HG03280 (cell line): ENCODE results near the gene BYSL.
"Not testable (repeated sequence)": the region's sequence is repeated elsewhere in the genome, so short reads cannot be mapped to it uniquely, and the experiment has no call there.

Experiments used
- ATAC-seq: cut with Tn5 transposase; IDR thresholded peaks from one replicate; pipeline ENCODE4 v1.9.1; 2021; ENCODE audit warnings: mild to moderate bottlenecking, moderate library complexity; ENCODE audit not compliant: unreplicated experiment

BYSL gene

DNA sequence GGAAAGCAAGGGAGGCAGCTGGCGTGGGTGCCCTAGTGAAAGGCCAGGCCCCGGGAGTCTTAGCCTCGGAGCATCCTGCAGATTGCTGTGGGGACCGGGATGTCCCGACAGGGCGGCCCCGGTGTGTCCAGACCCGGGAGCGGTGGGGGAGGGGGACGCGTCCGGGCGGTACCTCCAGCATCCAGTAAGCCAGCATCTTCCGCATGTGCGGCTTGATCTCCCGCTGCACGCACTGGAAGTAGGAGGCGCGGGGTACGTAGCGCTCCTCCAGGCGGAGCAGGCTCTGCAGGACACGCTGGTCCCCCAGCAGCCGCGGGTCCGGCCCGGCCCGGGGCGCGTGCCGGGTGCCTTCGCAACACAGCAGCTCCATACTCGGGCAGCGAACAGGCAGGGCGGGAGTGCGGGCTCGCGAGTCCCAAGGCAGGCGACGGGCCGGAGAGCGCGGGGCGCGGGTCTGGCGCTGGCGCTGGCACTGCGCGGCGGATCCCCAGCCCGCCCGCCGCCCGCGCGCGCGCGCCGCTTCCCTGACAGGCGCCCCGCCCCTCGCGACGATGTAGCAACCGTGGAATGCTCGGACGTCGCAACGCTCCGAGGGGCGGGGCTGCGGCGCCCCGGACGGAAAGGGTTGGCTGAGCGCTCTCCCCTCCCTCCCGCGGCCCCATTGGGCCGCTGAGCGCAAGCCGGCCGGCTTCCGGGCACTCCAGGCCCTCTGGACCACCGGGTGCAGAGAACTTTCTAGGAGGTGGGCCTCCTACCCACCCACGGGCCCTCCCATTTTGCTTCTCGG, 20.2 kb downstream of the BYSL start, which contains the start of gene CCND3:
CCND3 (minus strand) TSS at position 529 of the 787 bp plus-strand sequence; CDS start at position 370, 159 bp downstream.
- ATAC-seq, result peak; percentile 87

DNA sequence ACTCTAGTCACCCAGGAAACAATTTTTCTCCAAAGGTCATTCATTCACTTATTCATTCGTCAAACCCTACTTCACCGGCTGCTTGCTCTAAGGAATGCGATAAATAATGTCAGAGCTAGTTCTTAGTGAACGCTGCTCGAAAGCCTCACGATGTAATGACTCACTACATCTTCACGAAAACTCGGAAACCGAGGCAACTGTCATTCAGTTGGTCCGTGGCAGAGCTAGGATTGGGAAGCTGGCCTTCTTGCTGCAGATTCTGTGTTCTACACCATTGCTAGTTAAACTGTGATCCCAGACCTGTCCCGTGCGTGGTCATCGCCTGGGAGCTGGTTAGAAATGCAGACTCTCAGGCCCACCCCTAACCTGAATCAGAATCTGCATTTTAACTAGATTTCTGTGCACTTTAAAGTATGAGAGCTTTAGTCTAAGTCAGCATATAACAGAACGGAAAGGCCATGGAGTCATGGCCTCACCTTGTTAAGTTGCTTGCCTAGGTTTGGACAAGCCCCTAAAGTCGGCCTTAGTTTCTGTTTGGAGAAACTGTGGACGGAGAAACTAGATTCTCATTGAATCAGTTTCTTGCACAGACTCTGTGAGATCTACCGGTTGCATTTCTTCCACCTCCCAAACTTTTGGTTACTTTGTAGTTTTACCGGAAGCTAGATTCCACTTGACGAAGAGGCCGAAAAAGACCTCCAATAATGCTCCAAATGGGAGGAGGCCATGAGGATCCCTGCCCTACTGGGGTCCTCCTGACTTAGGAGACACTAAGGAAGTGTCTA, 21.0 kb downstream of the BYSL start:
- ATAC-seq, result no peak

DNA sequence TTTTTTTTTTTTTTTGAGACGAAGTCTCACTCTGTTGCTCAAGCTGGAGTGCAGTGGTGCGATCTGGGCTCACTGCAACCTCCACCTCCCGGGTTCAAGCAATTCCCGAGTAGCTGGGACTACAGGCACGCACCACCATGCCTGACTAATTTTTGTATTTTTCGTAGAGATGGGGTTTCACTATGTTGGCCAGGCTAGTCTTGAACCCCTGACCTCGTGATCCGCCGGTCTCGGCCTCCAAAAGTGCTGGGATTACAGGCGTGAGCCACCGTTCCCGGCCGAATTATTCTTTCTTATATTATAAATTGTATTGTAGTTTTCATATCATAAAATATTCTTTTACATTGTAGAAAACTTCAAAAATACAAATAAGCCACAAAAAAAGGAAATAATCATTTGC, 21.6 kb downstream of the BYSL start:
- ATAC-seq, result not testable (repeated sequence)

DNA sequence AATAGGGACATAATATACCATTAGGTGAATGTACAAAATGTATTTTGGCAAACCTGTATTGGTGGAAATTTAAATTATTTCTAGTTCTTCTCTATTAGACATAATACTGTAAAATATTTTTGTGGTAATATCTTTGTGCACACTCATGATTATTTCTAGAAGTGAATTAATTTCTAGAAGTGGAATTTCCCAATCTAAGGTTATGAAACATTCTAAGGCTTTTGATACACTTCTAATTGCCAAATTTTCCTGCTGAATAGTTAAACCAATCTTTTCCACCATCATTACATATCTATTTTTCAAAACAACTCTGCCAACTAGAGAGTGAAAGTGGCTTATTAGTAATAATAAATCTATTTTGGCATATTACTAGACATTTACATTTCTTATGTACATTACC, 22.2 kb downstream of the BYSL start:
- ATAC-seq, result no peak

DNA sequence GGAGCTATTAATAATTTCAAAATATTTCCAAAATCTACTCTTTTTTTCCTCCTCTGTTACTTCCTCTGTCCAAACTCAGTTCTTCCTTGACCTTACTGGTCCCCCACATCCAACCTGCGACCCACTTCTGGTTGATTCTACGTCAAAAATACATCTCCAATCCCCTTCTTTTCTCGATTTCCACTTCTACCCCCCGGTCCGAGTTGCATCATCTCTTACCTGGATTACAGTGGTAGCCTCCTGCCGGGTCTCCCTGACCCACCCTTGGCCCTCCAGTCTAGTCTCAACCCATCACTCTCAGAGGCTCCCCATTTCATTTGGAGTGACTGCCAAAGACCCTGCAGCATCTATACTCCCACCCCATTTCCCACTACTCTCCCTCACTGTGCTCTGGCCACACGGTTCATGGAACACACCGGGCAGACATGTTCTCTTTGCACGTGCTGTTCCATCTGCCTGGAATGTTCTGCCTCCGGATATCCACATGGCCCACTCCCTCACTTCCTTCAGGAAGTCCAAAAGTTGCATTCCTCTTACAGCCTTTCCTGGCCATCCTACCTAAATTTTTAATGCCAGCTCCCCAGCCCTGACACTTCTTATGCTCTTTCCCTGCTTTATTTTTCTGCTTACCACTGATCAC, 26.4 kb downstream of the BYSL start:
- ATAC-seq, result no peak

DNA sequence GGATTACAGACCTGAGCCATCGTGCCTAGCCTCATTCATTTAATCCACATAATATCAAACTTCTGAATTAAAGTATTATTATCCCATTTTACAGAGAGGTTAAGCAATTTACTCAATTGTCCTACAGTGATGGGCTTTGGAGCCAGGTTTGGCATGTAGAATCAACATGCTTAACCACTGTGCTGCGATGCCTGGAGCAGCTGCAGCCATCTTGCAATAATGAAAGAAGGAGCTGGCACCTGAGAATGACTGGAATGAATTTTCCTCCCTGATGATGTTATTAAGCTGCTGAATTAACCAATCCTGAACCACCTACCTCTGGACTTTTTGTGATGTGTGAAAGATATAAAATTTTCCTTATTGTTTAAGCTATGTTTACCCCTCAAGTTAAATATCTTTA, 33.4 kb downstream of the BYSL start:
- ATAC-seq, result no peak

DNA sequence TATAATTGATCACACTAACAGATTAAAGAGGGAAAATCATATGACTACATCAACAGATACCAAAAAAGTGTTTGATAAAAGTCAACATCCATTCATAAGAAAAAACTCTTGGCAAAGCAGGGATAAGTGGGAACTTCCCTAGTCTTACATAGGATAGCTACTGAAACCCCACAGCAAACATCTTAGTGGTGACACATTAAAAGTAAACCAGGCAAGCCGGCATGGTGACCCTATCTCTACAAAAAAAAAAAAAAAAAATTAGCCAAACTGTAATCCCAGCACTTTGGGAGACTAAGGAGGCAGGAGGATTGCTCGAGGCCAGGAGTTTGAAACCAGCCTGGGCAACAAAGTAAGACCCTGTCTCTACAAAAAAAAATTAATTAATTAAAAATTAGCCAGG, 34.1 kb downstream of the BYSL start:
- no peak for ATAC-seq

DNA sequence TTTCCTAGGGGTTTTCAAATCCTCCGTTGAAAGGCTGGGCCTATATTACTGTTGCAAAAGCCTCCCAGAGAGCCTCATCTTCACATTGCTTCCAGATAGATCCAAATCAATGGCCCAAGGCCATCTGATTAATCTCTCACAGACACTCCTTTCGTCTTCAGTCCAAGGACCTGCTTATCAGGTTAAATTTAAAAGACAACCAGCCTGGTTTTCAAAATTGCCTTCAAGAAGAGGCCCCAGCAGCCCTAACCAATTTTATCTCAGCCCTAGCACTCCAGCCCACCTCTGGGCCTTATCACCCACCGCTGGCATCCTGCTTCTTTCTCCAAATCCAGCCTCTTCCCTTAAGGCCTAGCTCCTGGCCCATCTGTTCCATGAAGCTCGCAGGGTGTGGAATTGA, 35.8 kb downstream of the BYSL start:
- no peak for ATAC-seq

DNA sequence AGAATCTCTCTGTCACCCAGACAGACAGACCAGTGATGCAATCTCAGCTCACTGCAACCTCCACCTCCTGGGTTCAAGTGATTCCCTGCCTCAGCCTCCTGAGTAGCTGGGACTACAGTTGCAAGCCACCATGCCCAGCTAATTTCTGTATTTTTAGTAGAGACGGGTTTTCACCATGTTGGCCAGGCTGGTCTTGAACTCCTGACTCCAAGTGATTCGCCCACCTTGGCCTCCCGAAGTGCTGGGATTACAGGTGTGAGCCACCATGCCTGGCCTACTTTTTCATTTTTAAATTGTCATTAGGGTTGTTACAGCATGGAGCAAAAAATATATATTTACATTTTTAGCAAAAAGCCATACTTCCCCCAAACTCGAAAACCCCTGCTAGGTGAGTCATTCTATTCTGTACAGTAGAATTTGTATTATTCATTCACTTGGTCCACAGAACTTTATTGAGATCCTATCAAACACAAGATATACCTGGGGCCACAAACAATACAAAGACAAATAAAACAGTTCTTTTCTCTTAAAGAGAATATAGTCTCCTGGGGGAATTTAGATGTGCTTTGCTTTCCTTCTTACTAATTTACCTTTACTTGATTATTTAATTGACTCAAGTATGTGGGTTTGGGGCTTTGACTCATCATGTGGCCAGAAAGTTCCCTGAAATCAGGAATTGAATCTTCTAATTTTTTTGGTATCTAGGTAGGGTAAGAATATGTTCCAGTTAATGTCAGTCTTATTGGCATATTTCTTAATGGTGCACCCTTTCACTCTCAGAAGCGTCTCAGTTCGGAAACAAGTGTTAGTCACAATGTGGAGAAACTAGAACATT, 36.9 kb downstream of the BYSL start:
- no peak for ATAC-seq

DNA sequence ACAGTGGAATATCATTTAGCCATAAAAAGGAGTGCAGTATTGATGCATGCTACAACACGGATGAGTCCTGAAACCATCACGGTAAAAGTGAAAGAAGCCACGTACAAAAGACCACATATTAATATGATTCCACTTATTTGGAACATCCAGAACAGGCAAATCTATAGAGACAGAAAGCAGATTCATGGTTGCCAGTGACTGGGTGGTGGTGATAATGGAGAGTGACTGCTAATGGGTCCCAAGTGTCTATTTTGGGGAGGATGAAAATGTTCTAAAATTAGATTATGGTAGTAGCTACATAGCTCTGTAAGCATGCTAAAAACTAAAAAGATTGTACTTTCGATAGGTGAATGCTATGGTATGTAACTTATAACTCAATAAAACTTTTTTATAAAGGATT, 38.7 kb downstream of the BYSL start:
- no peak for ATAC-seq

DNA sequence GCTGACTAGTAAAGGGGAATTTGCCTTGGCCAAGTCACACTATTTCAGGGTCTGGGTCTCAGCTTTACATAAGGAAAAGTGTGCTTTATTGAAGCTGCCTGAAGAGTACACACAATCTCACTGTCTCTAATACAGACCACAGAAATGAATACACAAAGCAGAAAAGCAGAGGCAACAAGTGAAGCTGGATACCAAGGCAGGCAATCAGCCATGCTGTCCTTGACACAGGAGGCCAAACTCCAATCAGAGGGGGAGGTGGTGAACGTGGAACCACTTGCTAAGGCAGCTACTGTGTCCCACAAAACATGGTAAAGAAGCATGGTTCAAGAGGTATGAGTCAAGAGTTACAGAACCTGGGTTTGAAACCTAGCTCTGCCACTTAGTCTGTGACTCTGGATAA, 42.1 kb downstream of the BYSL start:
- ATAC-seq, result no peak

DNA sequence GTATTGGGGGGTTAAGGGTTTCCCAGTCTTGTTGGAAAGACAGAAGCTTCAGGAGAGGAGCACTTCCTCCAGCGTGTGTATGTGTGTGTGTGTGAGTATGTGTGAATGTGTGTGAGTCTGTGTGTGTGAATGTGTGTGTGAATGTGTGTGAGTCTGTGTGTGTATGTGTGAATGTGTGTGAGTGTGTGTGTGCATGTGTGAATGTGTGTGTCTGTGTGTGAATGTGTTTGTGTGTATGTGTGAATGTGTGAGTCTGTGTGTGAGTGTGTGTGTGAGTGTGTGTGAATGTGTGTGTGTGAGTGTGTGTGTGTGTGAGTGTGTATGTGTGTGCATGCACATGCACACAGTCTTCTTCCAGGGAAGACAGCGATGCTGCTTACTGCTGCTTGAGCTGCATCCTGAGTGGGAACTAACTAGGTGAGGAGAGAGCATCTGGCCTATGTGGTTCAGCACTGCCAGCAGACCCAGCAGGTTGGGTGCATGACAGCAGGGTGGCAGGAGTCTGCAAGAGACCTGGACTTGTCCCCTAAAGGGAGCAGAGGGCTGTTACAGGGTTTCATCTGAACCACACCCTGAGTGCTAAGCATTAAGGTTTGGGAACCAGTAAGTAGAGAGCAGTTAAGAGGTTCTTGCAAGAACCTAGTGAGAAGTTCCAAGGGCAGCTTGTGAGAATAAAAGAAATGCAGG, 43.0 kb downstream of the BYSL start:
- ATAC-seq, result no peak

DNA sequence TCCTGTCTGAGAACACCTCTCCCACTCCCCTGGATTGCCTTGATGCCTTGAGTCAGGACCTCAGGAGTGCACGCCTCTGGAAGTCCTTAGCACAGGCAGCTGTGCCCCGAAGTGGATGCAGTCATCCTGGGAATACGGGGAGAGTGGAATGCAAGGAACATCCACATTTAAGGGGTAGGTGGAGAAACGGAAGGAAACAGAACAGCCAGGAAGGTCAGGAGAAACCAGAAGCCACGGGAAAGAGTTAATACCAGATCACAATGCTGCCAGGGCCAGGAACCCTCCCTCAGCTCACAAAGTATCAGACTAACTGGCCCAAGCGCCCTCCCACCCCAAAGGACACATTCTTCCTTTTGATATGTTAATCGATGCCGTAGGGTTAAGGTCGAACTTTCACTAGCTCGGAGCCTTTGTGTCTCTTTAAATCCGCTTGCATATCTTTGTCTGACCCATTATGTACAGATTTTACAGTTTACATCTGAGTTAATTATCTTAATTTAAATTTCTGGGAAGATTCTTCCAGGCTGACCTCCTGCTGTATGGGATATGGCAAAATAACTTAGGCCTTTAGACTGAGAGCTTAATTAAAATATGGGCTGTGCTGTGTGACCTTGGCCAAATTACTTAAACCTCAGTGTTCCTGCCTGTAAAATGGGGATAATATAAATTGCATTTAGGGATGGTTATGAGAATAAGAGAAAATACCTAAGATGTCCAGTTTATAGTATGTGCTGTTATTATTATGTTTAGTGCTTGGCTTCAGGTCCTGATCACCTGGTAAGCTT, 44.3 kb downstream of the BYSL start:
- no peak for ATAC-seq

DNA sequence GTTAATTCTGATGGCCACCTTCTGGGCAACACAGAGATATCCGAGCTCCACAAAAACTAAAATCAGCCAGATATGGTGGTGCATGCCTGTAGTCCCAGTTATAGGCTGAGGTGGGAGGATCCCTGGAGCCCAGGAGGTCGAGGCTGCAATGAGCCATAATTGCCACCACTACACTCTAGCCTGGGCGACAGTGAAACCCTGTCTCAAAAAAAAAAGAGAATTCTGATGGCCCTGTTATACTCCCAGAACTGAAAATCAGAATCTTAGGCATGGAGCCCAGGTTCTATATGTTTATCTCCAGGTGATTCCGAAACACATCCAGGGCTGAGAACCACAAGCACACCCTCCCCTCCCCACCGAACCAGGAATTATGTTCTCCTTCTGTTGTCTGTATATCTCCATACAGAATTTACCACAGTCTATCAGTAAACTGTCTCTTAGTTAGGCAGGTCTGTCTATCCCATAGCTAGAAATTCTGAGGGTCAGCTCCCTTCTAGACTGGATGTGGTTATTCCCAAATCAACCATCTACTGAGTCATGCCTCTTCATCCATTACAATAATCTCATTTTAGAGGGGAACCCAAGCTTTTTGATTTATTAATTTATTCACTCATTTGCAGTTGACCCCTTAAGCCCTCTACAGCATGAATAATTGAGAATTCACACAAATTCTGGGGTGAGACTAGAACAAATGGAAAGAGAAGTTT, 45.1 kb downstream of the BYSL start:
- no peak for ATAC-seq

DNA sequence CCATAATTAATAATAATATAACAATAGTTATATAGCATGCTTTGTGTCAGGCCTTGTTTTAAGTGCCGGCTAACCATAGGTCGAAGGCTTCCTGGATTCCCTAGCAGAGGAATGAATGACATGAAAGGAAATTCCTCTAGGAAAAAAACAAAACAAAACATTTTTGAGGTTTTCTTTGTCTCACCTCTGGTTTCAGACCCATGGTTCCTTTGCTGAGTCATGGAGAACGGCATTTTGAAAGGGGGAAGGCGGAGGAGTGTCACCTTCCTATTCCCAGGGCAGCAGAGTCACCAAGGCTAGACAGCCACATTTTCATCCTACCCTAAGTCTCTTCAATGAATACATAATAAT, 45.6 kb downstream of the BYSL start:
- no peak for ATAC-seq

DNA sequence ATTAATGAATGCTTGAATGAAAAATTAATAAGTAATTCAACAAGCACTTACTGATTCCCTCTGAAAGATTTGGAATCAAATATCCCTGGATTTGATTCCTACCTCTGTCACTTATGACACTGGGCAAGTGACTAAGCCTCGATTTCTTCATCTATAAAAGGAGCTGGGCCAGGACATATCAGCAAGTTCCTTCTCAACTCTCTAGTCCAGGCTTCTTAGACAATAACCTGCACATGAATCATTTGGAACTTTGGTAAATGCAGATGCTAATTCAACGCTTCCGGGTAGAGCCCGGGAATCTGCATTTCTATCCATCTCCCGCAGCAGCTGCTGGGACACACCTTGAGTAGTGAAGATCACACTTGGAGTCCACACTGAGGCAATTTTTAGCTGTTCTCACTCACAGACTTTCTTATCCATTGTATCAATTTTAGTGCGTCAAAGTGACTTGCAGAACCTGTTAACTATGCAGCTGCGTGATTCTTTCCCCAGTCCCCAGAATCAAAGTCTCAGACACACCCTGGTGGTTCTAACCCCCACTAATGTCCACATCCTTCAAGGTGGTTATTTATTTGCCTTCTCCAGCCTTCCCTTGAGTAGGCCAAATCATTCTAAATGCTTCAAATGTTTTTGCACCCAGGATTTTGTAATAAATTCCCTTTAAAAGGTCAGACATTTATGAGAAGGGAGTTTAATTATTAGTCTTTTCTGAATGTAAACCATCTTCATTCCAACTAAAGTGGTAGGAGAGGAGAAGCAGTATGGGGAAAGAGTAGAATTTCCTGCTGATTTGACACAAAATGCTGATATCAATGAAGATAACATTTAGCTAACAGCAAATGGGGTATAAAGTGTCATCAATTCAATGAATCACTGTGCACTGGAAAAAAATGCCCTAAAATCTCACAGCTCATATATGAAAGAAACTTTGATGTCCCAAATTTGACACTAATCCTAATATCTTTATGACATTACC, 46.3 kb downstream of the BYSL start:
- ATAC-seq, result no peak

DNA sequence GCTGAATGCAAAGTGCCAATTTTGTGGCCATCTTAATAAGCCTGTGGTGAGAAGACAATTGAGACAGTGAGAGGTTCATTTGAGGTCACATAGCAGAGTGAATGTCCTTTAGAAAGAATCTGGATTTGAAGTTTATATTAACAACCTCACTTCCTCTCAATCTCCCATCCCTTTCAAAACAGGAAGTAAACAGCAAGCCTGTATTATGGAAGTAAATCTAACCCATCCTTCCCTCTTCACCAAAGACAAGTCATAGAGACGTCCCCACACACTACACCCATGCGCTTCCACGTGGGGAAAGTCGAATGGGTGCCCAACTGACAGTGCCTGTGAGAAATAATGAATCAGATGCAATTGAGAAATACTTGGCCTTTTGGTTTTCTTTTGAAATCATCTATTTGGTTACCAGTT, 49.1 kb downstream of the BYSL start:
- ATAC-seq, result no peak

DNA sequence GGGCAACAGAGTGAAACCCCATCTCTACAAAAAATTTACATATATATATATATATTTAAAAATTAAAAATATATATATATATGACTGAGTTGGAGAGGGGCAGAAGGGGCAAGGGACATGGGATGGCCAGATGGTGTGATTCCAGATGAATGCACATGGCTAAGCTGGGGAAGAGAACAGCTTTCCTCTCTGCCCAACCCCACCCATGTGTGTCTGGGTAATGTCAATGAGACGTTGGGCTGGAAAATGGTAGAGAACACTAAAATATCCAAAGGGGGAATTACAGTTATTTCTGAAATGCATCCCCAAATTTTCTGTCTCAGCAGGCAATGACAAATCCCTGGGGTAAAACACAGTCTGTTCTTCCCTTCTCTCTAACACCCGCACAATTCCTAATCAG, 51.5 kb downstream of the BYSL start:
- ATAC-seq, result no peak
